Neural progenitor cell (in vitro differentiated cells): Measurements from ENCODE around the gene PCDHGB4. TPM values are rescaled to one million over a fixed set of nuclear protein-coding genes. Genes with fewer than 3 reads are reported as not detected.

Experiments
- DNase-seq: peaks from one replicate; pipeline ENCODE4 v3.0.0-alpha.2; 2016; ENCODE audit warnings: low spot score
- H2AFZ ChIP-seq: fragments of 200-600 bp; sonication (generic); replicated peaks from 2 replicates; pipeline ENCODE4 v1.6.1; 2016; ENCODE audit warnings: antibody characterized with exemption
- H3F3A ChIP-seq: fragments of 200-600 bp; sonication (generic); 2 replicates; pipeline ENCODE4 v1.6.1; 2016; ENCODE audit warnings: antibody characterized with exemption, low read depth
- H3K27ac ChIP-seq: fragments of 200-600 bp; sonication (generic); 2 replicates; pipeline ENCODE4 v1.5.1; 2016; ENCODE audit warnings: mild to moderate bottlenecking
- H3K27me3 ChIP-seq: fragments of 200-600 bp; sonication (generic); 2 replicates; pipeline ENCODE4 v1.6.1; 2016; ENCODE audit warnings: mild to moderate bottlenecking, moderate library complexity
- H3K36me3 ChIP-seq: fragments of 200-600 bp; sonication (generic); 2 replicates; pipeline ENCODE4 v1.5.1; 2016
- H3K4me1 ChIP-seq: fragments of 200-600 bp; sonication (generic); 2 replicates; pipeline ENCODE4 v1.6.1; 2016; ENCODE audit warnings: mixed run types
- H3K4me2 ChIP-seq: fragments of 200-600 bp; sonication (generic); 2 replicates; pipeline ENCODE4 v1.6.1; 2016
- H3K4me3 ChIP-seq: fragments of 200-600 bp; sonication (generic); 2 replicates; pipeline ENCODE4 v1.5.1; 2016
- H3K79me2 ChIP-seq: fragments of 200-600 bp; sonication (generic); 2 replicates; pipeline ENCODE4 v1.6.1; 2016; ENCODE audit warnings: low read depth
- H3K9ac ChIP-seq: fragments of 200-600 bp; sonication (generic); 2 replicates; pipeline ENCODE4 v1.6.1; 2016
- H3K9me3 ChIP-seq: fragments of 200-600 bp; sonication (generic); 2 replicates; pipeline ENCODE4 v1.5.1; 2016; ENCODE audit warnings: low read depth
- H4K20me1 ChIP-seq: fragments of 200-600 bp; sonication (generic); 2 replicates; pipeline ENCODE4 v1.6.1; 2016; ENCODE audit warnings: low read depth
- H3K27ac Mint-ChIP-seq: 3 replicates; pipeline ENCODE4 v1.8.0; 2021; ENCODE audit warnings: mixed read lengths
- H3K27me3 Mint-ChIP-seq: 2 replicates; pipeline ENCODE4 v1.8.0; 2022; ENCODE audit warnings: low read depth, mild to moderate bottlenecking, inconsistent platforms, moderate library complexity, mixed read lengths; ENCODE audit not compliant: insufficient read depth
- H3K36me3 Mint-ChIP-seq: 3 replicates; pipeline ENCODE4 v1.8.0; 2021; ENCODE audit warnings: mixed read lengths
- H3K4me1 Mint-ChIP-seq: 3 replicates; pipeline ENCODE4 v1.8.0; 2021; ENCODE audit warnings: mixed read lengths
- H3K4me3 Mint-ChIP-seq: 3 replicates; pipeline ENCODE4 v1.8.0; 2021; ENCODE audit warnings: mild to moderate bottlenecking, moderate library complexity, mixed read lengths
- H3K9me3 Mint-ChIP-seq: 3 replicates; pipeline ENCODE4 v1.8.0; 2020; ENCODE audit warnings: mixed read lengths
- EZH2 ChIP-seq: fragments of 200-600 bp; sonication (generic); IDR thresholded peaks from 2 replicates; pipeline ENCODE4 v1.6.1; 2017; ENCODE audit warnings: antibody characterized with exemption, mild to moderate bottlenecking, moderate library complexity
- EZH2phosphoT487 ChIP-seq: fragments of 200-600 bp; sonication (generic); IDR thresholded peaks from 2 replicates; pipeline ENCODE4 v1.6.1; 2017; ENCODE audit warnings: antibody characterized with exemption
- total RNA-seq: library from RNA; depleted of rRNA; stranded (reverse); fragments of >200 nt; gene quantifications from 2 replicates; pipeline ENCODE4 v1.2.3, GENCODE V29; 2015; ENCODE audit warnings: low replicate concordance
- TF ChIP-seq, protein P1 (sequence below): fragments of 200-600 bp; sonication (generic); IDR thresholded peaks from 2 replicates; pipeline ENCODE4 v1.5.1; 2017; ENCODE audit warnings: antibody characterized with exemption, mild to moderate bottlenecking

Gene PCDHGB4
- total RNA-seq, 1 donor from 2014 or later = 10.4 TPM

- peaks cover 40% of the 10 kb centered on the region for H3K9me3 ChIP-seq
Measured at GRCh38 chr5:141388661-141389060, 1.2 kb downstream of the PCDHGB4 start.

DNA sequence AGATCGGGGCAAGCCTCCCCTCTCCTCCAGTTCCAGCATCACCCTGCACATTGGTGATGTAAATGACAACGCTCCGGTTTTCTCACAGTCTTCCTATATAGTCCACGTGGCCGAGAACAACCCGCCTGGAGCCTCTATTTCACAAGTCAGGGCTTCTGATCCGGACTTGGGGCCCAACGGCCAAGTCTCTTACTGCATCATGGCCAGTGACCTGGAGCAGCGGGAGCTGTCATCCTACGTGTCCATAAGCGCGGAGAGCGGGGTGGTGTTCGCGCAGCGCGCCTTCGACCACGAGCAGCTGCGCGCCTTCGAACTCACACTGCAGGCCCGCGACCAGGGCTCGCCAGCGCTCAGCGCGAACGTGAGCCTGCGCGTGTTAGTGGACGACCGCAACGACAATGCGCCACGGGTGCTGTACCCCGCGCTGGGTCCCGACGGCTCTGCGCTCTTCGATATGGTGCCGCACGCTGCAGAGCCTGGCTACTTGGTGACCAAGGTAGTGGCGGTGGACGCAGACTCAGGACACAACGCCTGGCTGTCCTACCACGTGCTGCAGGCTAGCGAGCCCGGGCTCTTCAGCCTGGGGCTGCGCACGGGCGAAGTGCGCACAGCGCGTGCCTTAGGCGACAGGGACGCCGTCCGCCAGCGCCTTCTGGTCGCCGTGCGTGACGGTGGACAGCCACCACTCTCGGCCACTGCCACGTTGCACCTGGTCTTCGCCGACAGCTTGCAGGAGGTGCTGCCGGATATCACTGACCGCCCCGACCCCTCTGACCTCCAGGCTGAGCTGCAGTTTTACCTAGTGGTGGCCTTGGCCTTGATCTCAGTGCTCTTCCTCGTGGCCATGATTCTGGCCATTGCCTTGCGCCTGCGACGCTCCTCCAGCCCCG lies 1.9 kb downstream of the PCDHGB4 start:
- Mint-ChIP-seq H3K27me3 (peaks cover 5% of the 10 kb centered on the region), H3K9me3 (peaks cover 58% of the 10 kb centered on the region), H3K4me3 (no peak overlapping the region), H3K27ac (no peak overlapping the region), H3K4me1 (no peaks in the 10 kb centered on the region), H3K36me3 (peaks cover 9% of the 10 kb centered on the region)
- Histone ChIP-seq H2AFZ (no peak overlapping the region), H3K27me3 (no peaks in the 10 kb centered on the region), H3K9me3 (peaks cover 45% of the 10 kb centered on the region), H3K27ac (no peak overlapping the region), H3K79me2 (no peaks in the 10 kb centered on the region), H3K9ac (no peak overlapping the region), H4K20me1 (no peaks in the 10 kb centered on the region), H3K4me3 (no peak overlapping the region), H3F3A (peaks cover 7% of the 10 kb centered on the region), H3K4me1 (no peaks in the 10 kb centered on the region), H3K36me3 (peaks cover 19% of the 10 kb centered on the region), H3K4me2 (no peak overlapping the region)
- TF ChIP-seq EZH2phosphoT487 = no peak
- TF ChIP-seq EZH2 = no peak
- TF ChIP-seq, protein P1, sequence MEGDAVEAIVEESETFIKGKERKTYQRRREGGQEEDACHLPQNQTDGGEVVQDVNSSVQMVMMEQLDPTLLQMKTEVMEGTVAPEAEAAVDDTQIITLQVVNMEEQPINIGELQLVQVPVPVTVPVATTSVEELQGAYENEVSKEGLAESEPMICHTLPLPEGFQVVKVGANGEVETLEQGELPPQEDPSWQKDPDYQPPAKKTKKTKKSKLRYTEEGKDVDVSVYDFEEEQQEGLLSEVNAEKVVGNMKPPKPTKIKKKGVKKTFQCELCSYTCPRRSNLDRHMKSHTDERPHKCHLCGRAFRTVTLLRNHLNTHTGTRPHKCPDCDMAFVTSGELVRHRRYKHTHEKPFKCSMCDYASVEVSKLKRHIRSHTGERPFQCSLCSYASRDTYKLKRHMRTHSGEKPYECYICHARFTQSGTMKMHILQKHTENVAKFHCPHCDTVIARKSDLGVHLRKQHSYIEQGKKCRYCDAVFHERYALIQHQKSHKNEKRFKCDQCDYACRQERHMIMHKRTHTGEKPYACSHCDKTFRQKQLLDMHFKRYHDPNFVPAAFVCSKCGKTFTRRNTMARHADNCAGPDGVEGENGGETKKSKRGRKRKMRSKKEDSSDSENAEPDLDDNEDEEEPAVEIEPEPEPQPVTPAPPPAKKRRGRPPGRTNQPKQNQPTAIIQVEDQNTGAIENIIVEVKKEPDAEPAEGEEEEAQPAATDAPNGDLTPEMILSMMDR = no peak
- DNase-seq = no peak

More at GRCh38 chr5:141388661-141389060, 1.2 kb downstream of the PCDHGB4 start:
- DNase-seq = no peak
- Histone ChIP-seq H3K79me2 (no peaks in the 10 kb centered on the region), H3K27me3 (no peaks in the 10 kb centered on the region), H4K20me1 (no peaks in the 10 kb centered on the region), H3K36me3 (peaks cover 17% of the 10 kb centered on the region), H3F3A (peaks cover 7% of the 10 kb centered on the region), H3K4me2 (no peak overlapping the region), H2AFZ (no peak overlapping the region), H3K4me1 (no peaks in the 10 kb centered on the region), H3K27ac (no peak overlapping the region), H3K4me3 (peak overlapping the region; percentile 13), H3K9ac (no peak overlapping the region)
- TF ChIP-seq, protein P1 = no peak
- peaks cover 58% of the 10 kb centered on the region for H3K9me3 Mint-ChIP-seq
- no peaks in the 10 kb centered on the region for H3K4me1 Mint-ChIP-seq
- peaks cover 5% of the 10 kb centered on the region for H3K27me3 Mint-ChIP-seq
- no peak overlapping the region for H3K27ac Mint-ChIP-seq
- H3K4me3 Mint-ChIP-seq = no peak overlapping the region
- peaks cover 9% of the 10 kb centered on the region for H3K36me3 Mint-ChIP-seq

GRCh38 chr5:141392429-141393198 lies 5.1 kb downstream of the PCDHGB4 start, which contains the start of gene PCDHGA8:
Gene PCDHGA8 (plus strand): TSS chr5:141392633. CDS start chr5:141392814, 181 bp downstream.
- peaks cover 2% of the 10 kb centered on the region for H3K27me3 Mint-ChIP-seq
- no peak within 1 kb of the TSS for H3K27ac Mint-ChIP-seq
- TF ChIP-seq EZH2 (no peak), EZH2phosphoT487 (no peak)
- TF ChIP-seq, protein P1 = no peak
- Histone ChIP-seq H3K4me1 (no peaks in the 10 kb centered on the region), H2AFZ (no peak within 1 kb of the TSS), H3K4me2 (no peak within 1 kb of the TSS), H3K27me3 (no peaks in the 10 kb centered on the region), H3K4me3 (peak within 1 kb of the TSS; percentile 3), H3K79me2 (no peaks in the 10 kb centered on the region), H3K27ac (no peak within 1 kb of the TSS), H3K36me3 (peaks cover 19% of the 10 kb centered on the region), H3K9ac (no peak within 1 kb of the TSS), H3F3A (peaks cover 7% of the 10 kb centered on the region), H3K9me3 (peaks cover 57% of the 10 kb centered on the region), H4K20me1 (no peaks in the 10 kb centered on the region)
- H3K9me3 Mint-ChIP-seq = peaks cover 56% of the 10 kb centered on the region
- H3K36me3 Mint-ChIP-seq = peaks cover 9% of the 10 kb centered on the region
- DNase-seq = no peak
- no peaks in the 10 kb centered on the region for H3K4me1 Mint-ChIP-seq
- H3K4me3 Mint-ChIP-seq = no peak within 1 kb of the TSS
